DND-41 (cell line): ENCODE data around the gene KCNJ16.

ENCODE experiments used
- CTCF ChIP-seq: IDR thresholded peaks from 2 replicates; pipeline ENCODE4 v1.5.1; 2012; ENCODE audit warnings: borderline replicate concordance, low read length, moderate library complexity, mild to moderate bottlenecking; ENCODE audit not compliant: poor library complexity, severe bottlenecking; ENCODE audit errors: extremely low read depth
- EZH2 ChIP-seq: IDR thresholded peaks from 3 replicates; pipeline ENCODE4 v1.6.1; 2012; ENCODE audit warnings: borderline replicate concordance, low read depth, mild to moderate bottlenecking, moderate library complexity, low read length, inconsistent platforms; ENCODE audit not compliant: severe bottlenecking

- no peak for TF ChIP-seq CTCF
- no peak for TF ChIP-seq EZH2
Measured at GRCh38 chr17:70089513-70090148, 14.6 kb downstream of the KCNJ16 start.
